Tibial artery (tissue), 4 donors: ENCODE results near the gene PWWP2A.

Experiments used
- DNase-seq, 2 donors: peaks; one replicate each; pipeline ENCODE4 v3.0.0-alpha.2; 2019
- H3K27ac ChIP-seq, 2 donors: fragments of 200-600 bp; sonication (generic) in 1 of 2; 1 replicate in 1 of 2; 2 replicates in 1 of 2; pipeline ENCODE4 v1.5.1; 2018 to 2019; ENCODE audit warnings: mild to moderate bottlenecking in 1 of 2
- H3K27me3 ChIP-seq, 2 donors: fragments of 200-600 bp; sonication (generic) in 1 of 2; one replicate each; pipeline versions ENCODE4 v1.5.1 to v1.6.0; 2016 to 2019
- H3K36me3 ChIP-seq, 3 donors: fragments of 200-600 bp; sonication (generic) in 2 of 3; one replicate each; pipeline ENCODE4 v1.5.1; 2016 to 2019; ENCODE audit warnings: mild to moderate bottlenecking in 2 of 3
- H3K4me1 ChIP-seq, 4 donors: fragments of 200-600 bp; sonication (generic) in 2 of 4; 1 replicate in 3 of 4; 2 replicates in 1 of 4; pipeline ENCODE4 v1.5.1; 2016 to 2019
- H3K4me3 ChIP-seq, 2 donors: fragments of 200-600 bp; sonication (generic) in 1 of 2; 1 replicate in 1 of 2; 2 replicates in 1 of 2; pipeline ENCODE4 v1.5.1; 2018 to 2019; ENCODE audit warnings: mild to moderate bottlenecking in 2 of 2
- H3K9me3 ChIP-seq, 3 donors: fragments of 200-600 bp; sonication (generic) in 1 of 3; one replicate each; pipeline ENCODE4 v1.5.1; 2016 to 2019
- intact Hi-C: fragments of 100-400 bp; cut with DNase I; formaldehyde crosslinking; loops from one replicate; pipeline ENCODE4 v1.15.0; 2023; ENCODE audit warnings: low total_unique reads
- TF ChIP-seq, protein P1 (sequence below), 2 experiments: fragments of 200-600 bp in 1 of 2; fragments of 450-650 bp in 1 of 2; IDR thresholded peaks; one replicate each; pipeline ENCODE4 v1.5.1; 2017 to 2019; ENCODE audit warnings: antibody characterized with exemption in 2 of 2, mild to moderate bottlenecking in 1 of 2, moderate library complexity in 1 of 2

Gene PWWP2A, protein sequence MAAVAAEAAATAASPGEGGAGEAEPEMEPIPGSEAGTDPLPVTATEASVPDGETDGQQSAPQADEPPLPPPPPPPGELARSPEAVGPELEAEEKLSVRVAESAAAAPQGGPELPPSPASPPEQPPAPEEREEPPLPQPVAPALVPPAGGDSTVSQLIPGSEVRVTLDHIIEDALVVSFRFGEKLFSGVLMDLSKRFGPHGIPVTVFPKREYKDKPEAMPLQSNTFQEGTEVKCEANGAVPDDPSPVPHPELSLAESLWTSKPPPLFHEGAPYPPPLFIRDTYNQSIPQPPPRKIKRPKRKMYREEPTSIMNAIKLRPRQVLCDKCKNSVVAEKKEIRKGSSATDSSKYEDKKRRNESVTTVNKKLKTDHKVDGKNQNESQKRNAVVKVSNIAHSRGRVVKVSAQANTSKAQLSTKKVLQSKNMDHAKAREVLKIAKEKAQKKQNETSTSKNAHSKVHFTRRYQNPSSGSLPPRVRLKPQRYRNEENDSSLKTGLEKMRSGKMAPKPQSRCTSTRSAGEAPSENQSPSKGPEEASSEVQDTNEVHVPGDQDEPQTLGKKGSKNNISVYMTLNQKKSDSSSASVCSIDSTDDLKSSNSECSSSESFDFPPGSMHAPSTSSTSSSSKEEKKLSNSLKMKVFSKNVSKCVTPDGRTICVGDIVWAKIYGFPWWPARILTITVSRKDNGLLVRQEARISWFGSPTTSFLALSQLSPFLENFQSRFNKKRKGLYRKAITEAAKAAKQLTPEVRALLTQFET

DNA sequence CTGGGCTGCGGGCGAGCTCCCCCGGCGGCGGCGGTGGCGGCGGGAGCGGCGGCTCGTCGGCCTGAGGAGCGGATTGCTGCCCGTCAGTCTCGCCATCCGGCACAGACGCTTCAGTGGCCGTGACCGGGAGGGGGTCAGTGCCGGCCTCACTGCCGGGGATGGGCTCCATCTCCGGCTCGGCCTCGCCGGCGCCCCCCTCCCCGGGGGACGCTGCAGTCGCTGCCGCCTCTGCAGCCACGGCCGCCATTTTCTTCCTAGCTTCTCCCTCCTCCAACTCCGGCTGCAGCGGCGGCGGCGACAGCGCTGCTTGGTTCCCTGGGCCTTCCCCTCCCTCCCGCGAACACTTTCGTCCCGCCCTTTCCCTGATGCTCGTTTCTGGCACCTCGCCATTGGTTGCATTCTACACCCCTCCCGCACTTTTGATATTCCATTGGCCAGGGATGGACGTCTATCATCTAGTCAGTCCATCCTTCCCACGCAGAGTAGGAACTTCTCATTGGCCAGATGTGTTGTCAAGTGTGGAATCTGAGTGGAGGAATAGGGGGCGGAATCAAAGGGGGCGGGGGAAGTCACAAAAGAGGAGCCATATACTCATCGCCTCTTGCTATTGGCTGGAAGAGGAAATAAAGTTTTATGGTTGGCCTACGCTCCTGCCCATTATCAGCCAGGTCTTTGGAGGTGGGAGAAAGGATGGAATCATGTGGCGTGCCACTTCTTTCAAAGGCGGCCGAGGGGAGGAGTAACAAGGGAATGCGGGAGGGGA, at the start of gene PWWP2A:
Gene PWWP2A, minus strand, starts transcription at position 309 of the 763 bp plus-strand sequence. Its CDS starts 62 bp downstream, at position 247.
- peak within 1 kb of the TSS; percentile 77 to 99 for H3K4me3 ChIP-seq
- H3K9me3 ChIP-seq = no peaks in the 10 kb centered on the region
- H3K27ac ChIP-seq = peak within 1 kb of the TSS; percentile 98 to 99
- peaks cover 0 to 21% (median 9%) of the 10 kb centered on the region in 4 donors for H3K4me1 ChIP-seq
- intact Hi-C loops = loop anchor here (5.0 to 10.0 kb wide), 2 partner anchors 48 to 105 kb away; no protein-coding TSS in a partner anchor
- no peaks in the 10 kb centered on the region for H3K27me3 ChIP-seq
- peaks cover 4 to 31% (median 14%) of the 10 kb centered on the region in 3 donors for H3K36me3 ChIP-seq
- DNase-seq = peak; percentile 99 to 100
- TF ChIP-seq, protein P1, sequence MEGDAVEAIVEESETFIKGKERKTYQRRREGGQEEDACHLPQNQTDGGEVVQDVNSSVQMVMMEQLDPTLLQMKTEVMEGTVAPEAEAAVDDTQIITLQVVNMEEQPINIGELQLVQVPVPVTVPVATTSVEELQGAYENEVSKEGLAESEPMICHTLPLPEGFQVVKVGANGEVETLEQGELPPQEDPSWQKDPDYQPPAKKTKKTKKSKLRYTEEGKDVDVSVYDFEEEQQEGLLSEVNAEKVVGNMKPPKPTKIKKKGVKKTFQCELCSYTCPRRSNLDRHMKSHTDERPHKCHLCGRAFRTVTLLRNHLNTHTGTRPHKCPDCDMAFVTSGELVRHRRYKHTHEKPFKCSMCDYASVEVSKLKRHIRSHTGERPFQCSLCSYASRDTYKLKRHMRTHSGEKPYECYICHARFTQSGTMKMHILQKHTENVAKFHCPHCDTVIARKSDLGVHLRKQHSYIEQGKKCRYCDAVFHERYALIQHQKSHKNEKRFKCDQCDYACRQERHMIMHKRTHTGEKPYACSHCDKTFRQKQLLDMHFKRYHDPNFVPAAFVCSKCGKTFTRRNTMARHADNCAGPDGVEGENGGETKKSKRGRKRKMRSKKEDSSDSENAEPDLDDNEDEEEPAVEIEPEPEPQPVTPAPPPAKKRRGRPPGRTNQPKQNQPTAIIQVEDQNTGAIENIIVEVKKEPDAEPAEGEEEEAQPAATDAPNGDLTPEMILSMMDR (IDR thresholded peaks at IDR 0.05) = no peak

- H3K27me3 ChIP-seq = no peaks in the 10 kb centered on the region
- no peak overlapping the region for H3K27ac ChIP-seq
- TF ChIP-seq, protein P1 (IDR thresholded peaks at IDR 0.05) = no peak
- intact Hi-C loops = loop anchor here (5.0 kb wide), 1 partner anchor 50 kb away; the partner anchor contains the start of gene PWWP2A
- DNase-seq = no peak
- H3K4me3 ChIP-seq = no peak overlapping the region
- H3K4me1 ChIP-seq = peaks cover 0 to 40% (median 20%) of the 10 kb centered on the region in 4 donors
- no peaks in the 10 kb centered on the region for H3K36me3 ChIP-seq
- H3K9me3 ChIP-seq = no peaks in the 10 kb centered on the region
These were observed 48.4 kb upstream of the PWWP2A start for GRCh38 chr5:160167624-160168165.

GRCh38 chr5:160166973-160167623, 47.8 kb upstream of the PWWP2A start:
- intact Hi-C loops = loop anchor here (5.0 kb wide), 1 partner anchor 50 kb away; the partner anchor contains the start of gene PWWP2A
- no peaks in the 10 kb centered on the region for H3K36me3 ChIP-seq
- H3K9me3 ChIP-seq = no peaks in the 10 kb centered on the region
- H3K4me3 ChIP-seq = no peak overlapping the region
- H3K4me1 ChIP-seq = peaks cover 0 to 40% (median 20%) of the 10 kb centered on the region in 4 donors
- no peak for DNase-seq
- peak overlapping the region in 1 of 2 donors; percentile 91 for H3K27ac ChIP-seq
- TF ChIP-seq, protein P1 (IDR thresholded peaks at IDR 0.05) = no peak
- H3K27me3 ChIP-seq = no peaks in the 10 kb centered on the region

GRCh38 chr5:160166069-160166972, 47.1 kb upstream of the PWWP2A start:
- peaks cover 0 to 40% (median 20%) of the 10 kb centered on the region in 4 donors for H3K4me1 ChIP-seq
- no peaks in the 10 kb centered on the region for H3K36me3 ChIP-seq
- H3K4me3 ChIP-seq = no peak overlapping the region
- DNase-seq = no peak
- no peaks in the 10 kb centered on the region for H3K27me3 ChIP-seq
- no peaks in the 10 kb centered on the region for H3K9me3 ChIP-seq
- TF ChIP-seq, protein P1 (IDR thresholded peaks at IDR 0.05) = no peak
- intact Hi-C loops = loop anchor here (5.0 kb wide), 1 partner anchor 49 kb away; the partner anchor contains the start of gene PWWP2A
- H3K27ac ChIP-seq = peak overlapping the region; percentile 90 to 91
